ENCODE measurements around the gene ARSG. TPM values are rescaled to one million over a fixed set of nuclear protein-coding genes. Genes with fewer than 3 reads are reported as not detected.

ARSG gene
- polyA plus RNA-seq, 2 of the 4 experiments (the other 2 are of a cell fraction) = 0.57 to 1.7 TPM

GRCh38 chr17:68384941-68385340 is 93.6 kb downstream of the ARSG start:
- ChIA-PET CTCF (interaction anchor here (2.1 kb wide), 1 partner anchor 13 kb away, joined by 20 read pairs; no protein-coding TSS in a partner anchor), POLR2A (no interaction called here)
- 0 out of 6 replicates have a peak overlapping the region, but pooled peaks of 1 of the 2 experiments have one; percentile 3 for H3K27ac ChIP-seq
- no peak for FAIRE-seq
- H3K4me2 ChIP-seq = no peak overlapping the region
- no peaks in the 10 kb centered on the region for H3K9me3 ChIP-seq
- H3K4me1 ChIP-seq = peaks cover 34% of the 10 kb centered on the region
- no peak overlapping the region for H3K4me3 ChIP-seq
- DNase-seq (ENCODE audit: low read depth in 1 of 2, low spot score in 1 of 2) = no peak
- ATAC-seq = no peak
- TF ChIP-seq RAD21 (conservative IDR thresholded peaks at IDR 0.05 in 1 of 2, IDR thresholded peaks at IDR 0.05 in 1 of 2) (no peak), NPAS2 (CRISPR knock-in tag; IDR thresholded peaks at IDR 0.05; ENCODE audit: borderline replicate concordance) (no peak), SMC3 (IDR thresholded peaks at IDR 0.05) (no peak), TP53 (CRISPR knock-in tag; IDR thresholded peaks at IDR 0.05) (no peak), EP300 (IDR thresholded peaks at IDR 0.05) (no peak)
- 65% methylated on average over 4 of the region's 4 CpGs for WGBS (ENCODE audit: missing lambda C conversion rate)

- WGBS (ENCODE audit: missing lambda C conversion rate) = 77% methylated on average over 7 of the region's 8 CpGs
- no peaks in the 10 kb centered on the region for H3K9me3 ChIP-seq
- H3K4me3 ChIP-seq = no peak overlapping the region
- ChIA-PET POLR2A (no interaction called here), CTCF (interaction anchor here (0.6 to 4.3 kb wide), 3 partner anchors 9 to 120 kb away, joined by 3 to 38 read pairs (median 3); no protein-coding TSS in a partner anchor)
- FAIRE-seq = no peak
- H3K4me2 ChIP-seq = no peak overlapping the region
- no peak for ATAC-seq
- TF ChIP-seq RFX5 (IDR thresholded peaks at IDR 0.05) (no peak), EP300 (IDR thresholded peaks at IDR 0.05) (no peak), NFE2L2 (conservative IDR thresholded peaks at IDR 0.05; ENCODE audit: low read length) (no peak), POLR2A (IDR thresholded peaks at IDR 0.05; ENCODE audit: low read length) (no peak), MAX (IDR thresholded peaks at IDR 0.05) (no peak), CBX8 (IDR thresholded peaks at IDR 0.05) (no peak), PBX3 (IDR thresholded peaks at IDR 0.05) (no peak), FOSB (CRISPR knock-in tag; IDR thresholded peaks at IDR 0.05) (no peak), JUNB (IDR thresholded peaks at IDR 0.05) (no peak), ESRRA (IDR thresholded peaks at IDR 0.05; ENCODE audit: borderline replicate concordance, low read length) (no peak), BHLHE40 (IDR thresholded peaks at IDR 0.05; ENCODE audit: low read depth, low read length) (no peak), RAD21 (conservative IDR thresholded peaks at IDR 0.05 in 1 of 2, IDR thresholded peaks at IDR 0.05 in 1 of 2) (no peak), CTCF (IDR thresholded peaks at IDR 0.05) (no peak), SMC3 (IDR thresholded peaks at IDR 0.05) (no peak), USF2 (IDR thresholded peaks at IDR 0.05) (no peak)
- no peak for DNase-seq (ENCODE audit: low read depth in 1 of 2, low spot score in 1 of 2)
- no peak overlapping the region for H3K27ac ChIP-seq
- H3K4me1 ChIP-seq = peaks cover 27% of the 10 kb centered on the region
These were observed 94.4 kb downstream of the ARSG start for GRCh38 chr17:68385490-68386215.

- ChIA-PET POLR2A (no interaction called here), CTCF (interaction anchor here (0.6 to 4.3 kb wide), 5 partner anchors 12 to 982 kb away, joined by 3 to 38 read pairs (median 3); no protein-coding TSS in a partner anchor)
- TF ChIP-seq ATOH8 (CRISPR knock-in tag; IDR thresholded peaks at IDR 0.05; ENCODE audit: low read depth) (no peak), USF2 (IDR thresholded peaks at IDR 0.05) (no peak), TFCP2L1 (CRISPR knock-in tag; IDR thresholded peaks at IDR 0.05) (no peak), ZC3H11A (IDR thresholded peaks at IDR 0.05) (no peak), EHF (CRISPR knock-in tag; IDR thresholded peaks at IDR 0.05) (no peak), MYC (IDR thresholded peaks at IDR 0.05; ENCODE audit: borderline replicate concordance, low read length) (no peak), CBX8 (IDR thresholded peaks at IDR 0.05) (no peak), SMC3 (IDR thresholded peaks at IDR 0.05) (no peak), EHMT2 (IDR thresholded peaks at IDR 0.05; ENCODE audit: low read depth) (no peak), CBX2 (IDR thresholded peaks at IDR 0.05; ENCODE audit: borderline replicate concordance, low read depth) (no peak), HEYL (CRISPR knock-in tag; IDR thresholded peaks at IDR 0.05) (no peak), POLR2AphosphoS2 (conservative IDR thresholded peaks at IDR 0.05; ENCODE audit: low read length) (no peak), HOXA7 (CRISPR knock-in tag; IDR thresholded peaks at IDR 0.05) (no peak), FOSB (CRISPR knock-in tag; IDR thresholded peaks at IDR 0.05) (no peak)
- no peaks in the 10 kb centered on the region for H3K9me3 ChIP-seq
- H3K4me2 ChIP-seq = no peak overlapping the region
- FAIRE-seq = no peak
- 78% methylated on average over 6 of the region's 6 CpGs for WGBS (ENCODE audit: missing lambda C conversion rate)
- H3K27ac ChIP-seq = no peak overlapping the region
- no peak for ATAC-seq
- no peak for DNase-seq (ENCODE audit: low read depth in 1 of 2, low spot score in 1 of 2)
- H3K4me3 ChIP-seq = no peak overlapping the region
- peaks cover 14% of the 10 kb centered on the region for H3K4me1 ChIP-seq
These were observed 96.3 kb downstream of the ARSG start for GRCh38 chr17:68387435-68388218.
